HG02973 (cell line): Measurements from ENCODE around the gene ALPP.
"Not testable (repeated sequence)": the region's sequence is repeated elsewhere in the genome, so short reads cannot be mapped to it uniquely, and the experiment has no call there.

Source experiments
- ATAC-seq: cut with Tn5 transposase; IDR thresholded peaks from one replicate; pipeline ENCODE4 v1.9.1; 2021; ENCODE audit warnings: moderate library complexity; ENCODE audit not compliant: unreplicated experiment

Gene ALPP

GRCh38 chr2:232363064-232363783, 15.3 kb upstream of the ALPP start:
- ATAC-seq: not testable (repeated sequence)

GRCh38 chr2:232363784-232364615, 14.6 kb upstream of the ALPP start:
- no peak for ATAC-seq

- ATAC-seq: not testable (repeated sequence)
These were observed 13.6 kb upstream of the ALPP start for GRCh38 chr2:232364806-232365594.

- ATAC-seq: no peak
These were observed 12.8 kb upstream of the ALPP start for GRCh38 chr2:232365621-232366321.

GRCh38 chr2:232366461-232366860, 12.1 kb upstream of the ALPP start:
- not testable (repeated sequence) for ATAC-seq

- ATAC-seq: no peak
These were observed 11.5 kb upstream of the ALPP start for GRCh38 chr2:232367016-232367415.

- ATAC-seq: no peak
These were observed 10.8 kb upstream of the ALPP start for GRCh38 chr2:232367591-232368233.

- ATAC-seq: no peak
These were observed 10.2 kb upstream of the ALPP start for GRCh38 chr2:232368311-232368731.

- no peak for ATAC-seq
These were observed 9.2 kb upstream of the ALPP start for GRCh38 chr2:232369126-232369951.

- not testable (repeated sequence) for ATAC-seq
These were observed 8.5 kb upstream of the ALPP start for GRCh38 chr2:232370007-232370406.

- no peak for ATAC-seq
These were observed 6.0 kb upstream of the ALPP start for GRCh38 chr2:232372231-232373208.

GRCh38 chr2:232374356-232374755, 4.2 kb upstream of the ALPP start:
- no peak for ATAC-seq

- ATAC-seq: no peak
These were observed 3.4 kb upstream of the ALPP start for GRCh38 chr2:232375164-232375563.

- ATAC-seq: no peak
These were observed 2.3 kb upstream of the ALPP start for GRCh38 chr2:232376260-232376659.

GRCh38 chr2:232376713-232377112, 1.8 kb upstream of the ALPP start:
- no peak for ATAC-seq

- ATAC-seq: no peak
These were observed 1.2 kb upstream of the ALPP start for GRCh38 chr2:232377319-232377718.

GRCh38 chr2:232377841-232378734, 463 bp upstream of the ALPP start:
- no peak for ATAC-seq
